Activated naive CD8-positive, alpha-beta T cell (primary cell): ENCODE data around the gene SPEG.
A peak's percentile ranks its signal among the peaks of the same experiment; 100 is the strongest.

Experiments used
- H3K27ac Mint-ChIP-seq: one replicate; pipeline ENCODE4 v1.8.0; 2021; ENCODE audit warnings: mixed read lengths
- H3K27me3 Mint-ChIP-seq: one replicate; pipeline ENCODE4 v1.8.0; 2021; ENCODE audit warnings: mixed read lengths
- H3K36me3 Mint-ChIP-seq: one replicate; pipeline ENCODE4 v1.8.0; 2021; ENCODE audit warnings: mixed read lengths
- H3K4me1 Mint-ChIP-seq: one replicate; pipeline ENCODE4 v1.8.0; 2021; ENCODE audit warnings: low read depth, mixed read lengths
- H3K4me3 Mint-ChIP-seq: one replicate; pipeline ENCODE4 v1.8.0; 2021; ENCODE audit warnings: mild to moderate bottlenecking, mixed read lengths
- H3K9me3 Mint-ChIP-seq: one replicate; pipeline ENCODE4 v1.8.0; 2021; ENCODE audit warnings: low read depth, mixed read lengths

Gene SPEG

GRCh38 chr2:219505585-219505984 lies 70.9 kb downstream of the SPEG start:
- no peak overlapping the region for H3K27ac Mint-ChIP-seq
- no peaks in the 10 kb centered on the region for H3K9me3 Mint-ChIP-seq
- peaks cover 11% of the 10 kb centered on the region for H3K4me1 Mint-ChIP-seq
- H3K27me3 Mint-ChIP-seq: peaks cover 10% of the 10 kb centered on the region
- no peak overlapping the region for H3K4me3 Mint-ChIP-seq
- H3K36me3 Mint-ChIP-seq: peaks cover 11% of the 10 kb centered on the region

- peaks cover 10% of the 10 kb centered on the region for H3K27me3 Mint-ChIP-seq
- H3K36me3 Mint-ChIP-seq: peaks cover 11% of the 10 kb centered on the region
- peaks cover 11% of the 10 kb centered on the region for H3K4me1 Mint-ChIP-seq
- H3K4me3 Mint-ChIP-seq: no peak overlapping the region
- no peak overlapping the region for H3K27ac Mint-ChIP-seq
- H3K9me3 Mint-ChIP-seq: no peaks in the 10 kb centered on the region
Measured at GRCh38 chr2:219506153-219506801, 71.6 kb downstream of the SPEG start.

- H3K27ac Mint-ChIP-seq: no peak overlapping the region
- H3K27me3 Mint-ChIP-seq: peaks cover 10% of the 10 kb centered on the region
- no peaks in the 10 kb centered on the region for H3K9me3 Mint-ChIP-seq
- H3K4me1 Mint-ChIP-seq: peaks cover 11% of the 10 kb centered on the region
- H3K4me3 Mint-ChIP-seq: no peak overlapping the region
- peaks cover 11% of the 10 kb centered on the region for H3K36me3 Mint-ChIP-seq
Measured at GRCh38 chr2:219506802-219507526, 72.3 kb downstream of the SPEG start.

GRCh38 chr2:219507581-219508443 lies 73.2 kb downstream of the SPEG start:
- Mint-ChIP-seq H3K9me3 (no peaks in the 10 kb centered on the region), H3K27ac (no peak overlapping the region), H3K36me3 (peaks cover 11% of the 10 kb centered on the region), H3K4me1 (peaks cover 11% of the 10 kb centered on the region), H3K4me3 (no peak overlapping the region), H3K27me3 (peaks cover 13% of the 10 kb centered on the region)

- H3K4me3 Mint-ChIP-seq: no peak overlapping the region
- peaks cover 10% of the 10 kb centered on the region for H3K36me3 Mint-ChIP-seq
- H3K4me1 Mint-ChIP-seq: peaks cover 13% of the 10 kb centered on the region
- no peaks in the 10 kb centered on the region for H3K9me3 Mint-ChIP-seq
- peaks cover 18% of the 10 kb centered on the region for H3K27me3 Mint-ChIP-seq
- no peak overlapping the region for H3K27ac Mint-ChIP-seq
Measured at GRCh38 chr2:219508444-219508734, 73.7 kb downstream of the SPEG start.

GRCh38 chr2:219508971-219509779 lies 74.5 kb downstream of the SPEG start:
- Mint-ChIP-seq H3K36me3 (peaks cover 5% of the 10 kb centered on the region), H3K4me1 (peaks cover 21% of the 10 kb centered on the region), H3K27ac (no peak overlapping the region), H3K4me3 (peak overlapping the region; percentile 14), H3K27me3 (peaks cover 24% of the 10 kb centered on the region), H3K9me3 (no peaks in the 10 kb centered on the region)

GRCh38 chr2:219509780-219510511 lies 75.3 kb downstream of the SPEG start:
- Mint-ChIP-seq H3K36me3 (peaks cover 2% of the 10 kb centered on the region), H3K4me1 (peaks cover 23% of the 10 kb centered on the region), H3K9me3 (no peaks in the 10 kb centered on the region), H3K4me3 (peak overlapping the region; percentile 14), H3K27ac (no peak overlapping the region), H3K27me3 (peaks cover 26% of the 10 kb centered on the region)

- Mint-ChIP-seq H3K9me3 (no peaks in the 10 kb centered on the region), H3K27me3 (peaks cover 30% of the 10 kb centered on the region), H3K4me3 (no peak overlapping the region), H3K27ac (no peak overlapping the region), H3K36me3 (peaks cover 2% of the 10 kb centered on the region), H3K4me1 (peaks cover 25% of the 10 kb centered on the region)
Measured at GRCh38 chr2:219510512-219511135, 76.0 kb downstream of the SPEG start.

GRCh38 chr2:219511547-219512325 lies 77.1 kb downstream of the SPEG start:
- Mint-ChIP-seq H3K4me3 (no peak overlapping the region), H3K9me3 (no peaks in the 10 kb centered on the region), H3K27me3 (peaks cover 40% of the 10 kb centered on the region), H3K27ac (no peak overlapping the region), H3K36me3 (no peaks in the 10 kb centered on the region), H3K4me1 (peaks cover 25% of the 10 kb centered on the region)

GRCh38 chr2:219512524-219513216 lies 78.0 kb downstream of the SPEG start:
- Mint-ChIP-seq H3K27me3 (peaks cover 45% of the 10 kb centered on the region), H3K36me3 (no peaks in the 10 kb centered on the region), H3K4me1 (peaks cover 25% of the 10 kb centered on the region), H3K4me3 (no peak overlapping the region), H3K9me3 (no peaks in the 10 kb centered on the region), H3K27ac (no peak overlapping the region)

GRCh38 chr2:219513787-219514186 lies 79.1 kb downstream of the SPEG start:
- no peaks in the 10 kb centered on the region for H3K9me3 Mint-ChIP-seq
- peaks cover 25% of the 10 kb centered on the region for H3K4me1 Mint-ChIP-seq
- H3K27me3 Mint-ChIP-seq: peaks cover 50% of the 10 kb centered on the region
- peak overlapping the region; percentile 6 for H3K4me3 Mint-ChIP-seq
- no peaks in the 10 kb centered on the region for H3K36me3 Mint-ChIP-seq
- no peak overlapping the region for H3K27ac Mint-ChIP-seq

GRCh38 chr2:219514196-219514761 lies 79.6 kb downstream of the SPEG start, which contains the start of gene ASIC4:
ASIC4 (plus strand) TSS chr2:219514482; CDS start chr2:219514725, 243 bp downstream.
- peaks cover 51% of the 10 kb centered on the region for H3K27me3 Mint-ChIP-seq
- H3K27ac Mint-ChIP-seq: no peak within 1 kb of the TSS
- H3K4me1 Mint-ChIP-seq: peaks cover 25% of the 10 kb centered on the region
- peak within 1 kb of the TSS; percentile 6 for H3K4me3 Mint-ChIP-seq
- no peaks in the 10 kb centered on the region for H3K9me3 Mint-ChIP-seq
- H3K36me3 Mint-ChIP-seq: no peaks in the 10 kb centered on the region
